Trophoblast cell (in vitro differentiated cells and primary cell): ENCODE results near the gene PTH1R.
A peak's percentile ranks its signal among the peaks of the same experiment; 100 is the strongest.

Experiments used
- DNase-seq, 2 donors: peaks; one replicate each; pipeline ENCODE4 v3.0.0-alpha.2; 2016
- H2AFZ ChIP-seq: 2 replicates; pipeline ENCODE4 v1.6.1; 2013; ENCODE audit warnings: low read length, moderate library complexity, mild to moderate bottlenecking; ENCODE audit not compliant: insufficient read depth, poor library complexity
- H2AK5ac ChIP-seq: 2 replicates; pipeline ENCODE4 v1.6.1; 2013; ENCODE audit warnings: mild to moderate bottlenecking, low read length
- H2BK120ac ChIP-seq: 2 replicates; pipeline ENCODE4 v1.6.1; 2013; ENCODE audit warnings: low read length, mild to moderate bottlenecking, moderate library complexity; ENCODE audit not compliant: insufficient read depth, poor library complexity
- H2BK12ac ChIP-seq: 2 replicates; pipeline ENCODE4 v1.6.1; 2013; ENCODE audit warnings: mild to moderate bottlenecking, low read length, moderate library complexity
- H2BK5ac ChIP-seq: 2 replicates; pipeline ENCODE4 v1.6.1; 2013; ENCODE audit warnings: low read length, low read depth, moderate library complexity, mild to moderate bottlenecking; ENCODE audit not compliant: poor library complexity
- H3K14ac ChIP-seq: 2 replicates; pipeline ENCODE4 v1.6.1; 2013; ENCODE audit warnings: mild to moderate bottlenecking, low read length
- H3K18ac ChIP-seq: 2 replicates; pipeline ENCODE4 v1.6.1; 2013; ENCODE audit warnings: mild to moderate bottlenecking, low read length
- H3K23ac ChIP-seq: 2 replicates; pipeline ENCODE4 v1.6.1; 2013; ENCODE audit warnings: low read length
- H3K27ac ChIP-seq: 2 replicates; pipeline ENCODE4 v1.5.1; 2013; ENCODE audit warnings: low read depth, mild to moderate bottlenecking, inconsistent platforms, low read length, moderate library complexity
- H3K27me3 ChIP-seq: 2 replicates; pipeline ENCODE4 v1.6.1; 2013; ENCODE audit warnings: inconsistent platforms, mild to moderate bottlenecking, low read length, moderate library complexity; ENCODE audit not compliant: insufficient read depth
- H3K36me3 ChIP-seq, 2 experiments: 1 replicate in 1 of 2; 2 replicates in 1 of 2; pipeline ENCODE4 v1.6.1; 2013; ENCODE audit warnings: low read length in 2 of 2, mild to moderate bottlenecking in 2 of 2, moderate library complexity in 1 of 2; ENCODE audit not compliant: insufficient read depth in 2 of 2, control insufficient read depth in 1 of 2
- H3K4ac ChIP-seq: 2 replicates; pipeline ENCODE4 v1.6.1; 2013; ENCODE audit warnings: low read depth, mild to moderate bottlenecking, low read length, moderate library complexity
- H3K4me1 ChIP-seq, 2 experiments: 1 replicate in 1 of 2; 2 replicates in 1 of 2; pipeline ENCODE4 v1.6.1; 2013; ENCODE audit warnings: low read length in 2 of 2, mild to moderate bottlenecking in 2 of 2, moderate library complexity in 1 of 2; ENCODE audit not compliant: insufficient read depth in 2 of 2, control insufficient read depth in 1 of 2
- H3K4me2 ChIP-seq: 2 replicates; pipeline ENCODE4 v1.6.1; 2013; ENCODE audit warnings: inconsistent platforms, mild to moderate bottlenecking, low read length, moderate library complexity
- H3K4me3 ChIP-seq: 2 replicates; pipeline ENCODE4 v1.5.1; 2013; ENCODE audit warnings: mild to moderate bottlenecking, low read depth, low read length, inconsistent platforms
- H3K79me1 ChIP-seq: one replicate; pipeline ENCODE4 v1.6.1; 2013; ENCODE audit warnings: low read length
- H3K79me2 ChIP-seq: 2 replicates; pipeline ENCODE4 v1.6.1; 2013; ENCODE audit warnings: low read length, mild to moderate bottlenecking; ENCODE audit not compliant: control insufficient read depth, insufficient read depth, poor library complexity
- H3K9ac ChIP-seq: 2 replicates; pipeline ENCODE4 v1.6.1; 2013; ENCODE audit warnings: mild to moderate bottlenecking, low read length
- H3K9me3 ChIP-seq: 2 replicates; pipeline ENCODE4 v1.6.1; 2013; ENCODE audit warnings: low read depth, mild to moderate bottlenecking, control low read depth, inconsistent platforms, low read length; ENCODE audit not compliant: insufficient read depth
- H4K12ac ChIP-seq: 2 replicates; pipeline ENCODE4 v1.6.1; 2013; ENCODE audit warnings: low read depth, mild to moderate bottlenecking, low read length, moderate library complexity
- H4K8ac ChIP-seq: 2 replicates; pipeline ENCODE4 v1.6.1; 2013; ENCODE audit warnings: low read depth, mild to moderate bottlenecking, low read length, moderate library complexity
- H4K91ac ChIP-seq: one replicate; pipeline ENCODE4 v1.6.1; 2013; ENCODE audit warnings: low read depth, mild to moderate bottlenecking, low read length, moderate library complexity
- whole genome bisulfite sequencing: extraction: QIAGEN DNeasy Blood & Tissue Kit; methylation state at CpG from one replicate; pipeline ENCODE4 v1.1.7; 2013; ENCODE audit warnings: missing lambda C conversion rate; ENCODE audit not compliant: insufficient read length, insufficient coverage; ENCODE audit errors: extremely low coverage; 5-methylcytosine and 5-hydroxymethylcytosine counted together

The PTH1R gene

DNA sequence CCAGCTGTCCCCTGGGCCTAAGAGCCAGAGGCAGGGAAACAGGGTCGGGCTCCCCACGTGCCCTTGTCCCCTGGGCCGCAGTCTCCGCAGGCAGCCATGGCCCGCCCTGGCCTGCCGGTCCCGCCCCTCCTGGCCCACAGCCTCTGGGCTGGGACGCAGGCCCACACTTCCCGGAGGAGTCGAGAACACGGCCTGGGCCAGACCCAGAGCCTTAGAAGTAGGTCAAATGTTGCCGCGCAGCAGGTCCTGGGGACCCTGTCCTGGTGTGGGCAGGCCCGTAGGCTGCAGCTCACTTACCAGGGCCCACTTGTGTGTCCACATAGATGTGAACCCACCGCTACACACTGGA, 10.0 kb upstream of the PTH1R start:
- Histone ChIP-seq H4K8ac (no peak overlapping the region), H3K79me1 (no peaks in the 10 kb centered on the region), H2BK12ac (no peak overlapping the region), H3K27ac (no peak overlapping the region), H3K23ac (no peak overlapping the region), H3K36me3 (no peaks in the 10 kb centered on the region), H3K4me1 (peaks cover 0 to 1% of the 10 kb centered on the region in 2 experiments), H3K9me3 (peaks cover 1% of the 10 kb centered on the region), H2BK120ac (no peak overlapping the region), H4K91ac (no peak overlapping the region), H3K4me3 (no peak overlapping the region), H3K9ac (no peak overlapping the region), H3K27me3 (no peaks in the 10 kb centered on the region), H3K4me2 (no peak overlapping the region), H3K79me2 (no peaks in the 10 kb centered on the region), H4K12ac (no peak overlapping the region), H3K14ac (no peak overlapping the region), H3K4ac (no peak overlapping the region), H2BK5ac (no peak overlapping the region), H2AK5ac (peak overlapping the region; percentile 11), H2AFZ (no peak overlapping the region), H3K18ac (no peak overlapping the region)
- DNase-seq: peak; percentile 30 to 61
- no CpG with 5 or more reads among the region's 15 CpGs for WGBS

DNA sequence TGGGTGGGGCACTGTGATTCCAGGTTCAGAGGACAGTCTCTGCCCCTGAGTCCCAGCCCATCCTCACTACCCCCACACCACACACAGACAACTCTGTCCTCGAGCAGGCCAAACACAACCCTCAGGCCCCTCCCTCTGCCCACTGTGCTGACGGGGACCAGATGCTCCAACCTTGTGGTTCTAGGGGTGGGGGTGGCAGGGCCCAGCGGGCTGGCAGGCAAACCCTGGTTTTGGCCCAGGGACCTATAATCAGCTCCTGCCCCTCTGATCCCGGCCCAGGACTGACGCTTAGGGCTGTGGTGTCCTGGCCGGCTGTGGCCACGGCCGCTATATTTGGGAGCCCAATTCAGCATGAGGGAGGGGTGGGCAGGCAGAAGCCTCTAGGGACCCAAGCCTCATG, 9.2 kb upstream of the PTH1R start:
- Histone ChIP-seq H4K8ac (no peak overlapping the region), H2BK12ac (no peak overlapping the region), H2AK5ac (no peak overlapping the region), H3K4me1 (peaks cover 2 to 5% of the 10 kb centered on the region in 2 experiments), H3K36me3 (no peaks in the 10 kb centered on the region), H4K12ac (no peak overlapping the region), H4K91ac (no peak overlapping the region), H3K9me3 (peaks cover 1% of the 10 kb centered on the region), H3K9ac (no peak overlapping the region), H3K79me1 (no peaks in the 10 kb centered on the region), H3K4me2 (no peak overlapping the region), H2BK5ac (no peak overlapping the region), H2AFZ (no peak overlapping the region), H3K14ac (no peak overlapping the region), H3K27ac (no peak overlapping the region), H3K79me2 (no peaks in the 10 kb centered on the region), H3K23ac (no peak overlapping the region), H3K4ac (no peak overlapping the region), H3K18ac (no peak overlapping the region), H3K27me3 (no peaks in the 10 kb centered on the region), H2BK120ac (no peak overlapping the region), H3K4me3 (no peak overlapping the region)
- WGBS: no CpG with 5 or more reads among the region's 8 CpGs
- no peak for DNase-seq

DNA sequence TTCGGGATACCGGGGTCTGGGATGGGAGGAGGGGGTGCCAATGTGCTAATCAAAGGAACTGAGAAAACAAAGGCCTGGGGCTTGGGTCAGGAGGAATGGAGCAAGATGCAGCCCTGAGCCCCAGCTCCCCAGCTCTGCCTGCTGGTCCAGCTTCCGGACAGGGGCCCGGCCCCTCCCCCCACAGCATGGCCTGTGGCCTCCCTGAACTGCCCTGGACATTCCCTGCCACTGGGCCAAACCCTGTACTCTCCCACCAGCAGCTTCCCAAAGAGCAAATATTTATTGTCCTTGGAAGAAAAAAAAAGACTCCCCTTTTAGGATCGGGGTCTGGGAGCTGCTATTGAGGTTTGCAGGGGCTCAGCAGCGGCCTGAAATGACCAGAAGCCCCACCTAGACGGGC, 8.6 kb upstream of the PTH1R start:
- H3K36me3 ChIP-seq: no peaks in the 10 kb centered on the region
- H3K18ac ChIP-seq: no peak overlapping the region
- no peak overlapping the region for H3K14ac ChIP-seq
- H3K9me3 ChIP-seq: peaks cover 1% of the 10 kb centered on the region
- H4K91ac ChIP-seq: no peak overlapping the region
- DNase-seq: no peak
- no peak overlapping the region for H2BK120ac ChIP-seq
- peaks cover 5 to 6% of the 10 kb centered on the region in 2 experiments for H3K4me1 ChIP-seq
- no peak overlapping the region for H3K4me2 ChIP-seq
- H3K79me1 ChIP-seq: no peaks in the 10 kb centered on the region
- H2BK12ac ChIP-seq: no peak overlapping the region
- H3K79me2 ChIP-seq: no peaks in the 10 kb centered on the region
- H3K27ac ChIP-seq: no peak overlapping the region
- H3K27me3 ChIP-seq: no peaks in the 10 kb centered on the region
- H3K23ac ChIP-seq: no peak overlapping the region
- H3K4me3 ChIP-seq: no peak overlapping the region
- no peak overlapping the region for H2BK5ac ChIP-seq
- no peak overlapping the region for H2AFZ ChIP-seq
- H4K12ac ChIP-seq: no peak overlapping the region
- no peak overlapping the region for H4K8ac ChIP-seq
- H3K9ac ChIP-seq: no peak overlapping the region
- no peak overlapping the region for H3K4ac ChIP-seq
- H2AK5ac ChIP-seq: no peak overlapping the region
- WGBS: no CpG with 5 or more reads among the region's 7 CpGs

DNA sequence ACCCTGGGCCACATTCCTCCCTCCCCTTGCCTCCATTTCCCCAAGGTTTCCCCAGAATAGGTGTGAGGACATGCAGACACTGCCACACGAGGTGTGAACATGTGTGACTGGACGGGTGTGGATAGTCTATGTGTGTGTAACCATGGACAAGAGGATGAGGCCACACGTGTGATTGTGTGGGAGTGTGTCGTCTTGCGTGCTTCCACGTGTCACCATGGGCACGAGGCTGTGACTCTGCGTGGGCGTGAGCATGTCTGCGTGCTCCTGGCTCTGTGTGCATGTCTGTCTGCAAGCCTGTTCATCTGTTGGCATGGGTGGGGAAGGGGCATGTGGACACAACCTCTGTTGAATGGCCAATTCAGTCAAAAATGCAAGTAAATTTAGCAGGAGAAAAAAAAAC, 8.1 kb upstream of the PTH1R start:
- no peak overlapping the region for H2AK5ac ChIP-seq
- H3K4me1 ChIP-seq: peaks cover 5 to 6% of the 10 kb centered on the region in 2 experiments
- H4K12ac ChIP-seq: no peak overlapping the region
- DNase-seq: no peak
- no peak overlapping the region for H3K27ac ChIP-seq
- H3K9ac ChIP-seq: no peak overlapping the region
- peaks cover 4% of the 10 kb centered on the region for H3K9me3 ChIP-seq
- H3K27me3 ChIP-seq: no peaks in the 10 kb centered on the region
- no peak overlapping the region for H3K14ac ChIP-seq
- H4K8ac ChIP-seq: no peak overlapping the region
- no peak overlapping the region for H3K4ac ChIP-seq
- H3K79me1 ChIP-seq: no peaks in the 10 kb centered on the region
- no peak overlapping the region for H3K18ac ChIP-seq
- H2BK12ac ChIP-seq: no peak overlapping the region
- no peak overlapping the region for H3K4me2 ChIP-seq
- no peak overlapping the region for H4K91ac ChIP-seq
- H3K4me3 ChIP-seq: no peak overlapping the region
- H2AFZ ChIP-seq: no peak overlapping the region
- no peaks in the 10 kb centered on the region for H3K36me3 ChIP-seq
- H3K79me2 ChIP-seq: no peaks in the 10 kb centered on the region
- no peak overlapping the region for H3K23ac ChIP-seq
- no peak overlapping the region for H2BK5ac ChIP-seq
- no CpG with 5 or more reads among the region's 10 CpGs for whole genome bisulfite sequencing
- H2BK120ac ChIP-seq: no peak overlapping the region
